ENCODE measurements around the gene SH3D21. TPM values are rescaled to one million over a fixed set of nuclear protein-coding genes. Genes with fewer than 3 reads are reported as not detected.

SH3D21 gene
- total and polyA plus RNA-seq, 10 of the 15 experiments (the other 5 are each of a cell fraction or from before 2014, with no cell fraction given) = 0.06 to 5.9 (median 2.4) TPM

DNA sequence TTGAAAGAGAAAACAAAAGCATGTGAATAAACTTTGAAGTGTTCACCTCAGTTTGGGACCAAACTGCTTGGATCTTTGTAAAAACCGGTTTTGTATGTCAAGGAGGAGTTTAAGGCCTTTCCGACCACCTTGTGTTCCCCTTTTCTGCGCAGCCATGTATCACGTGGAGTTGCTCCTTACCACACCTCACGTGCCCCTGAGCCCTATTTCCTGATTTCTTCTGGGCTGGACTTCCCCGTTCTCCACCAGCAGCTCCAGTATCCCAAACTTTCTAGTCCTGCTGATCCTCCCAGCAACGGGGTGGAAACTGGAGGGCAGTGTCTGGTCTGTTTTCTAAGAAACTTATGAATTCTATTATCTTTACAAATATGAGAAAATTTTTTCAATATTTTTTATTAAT lies 1.6 kb upstream of the SH3D21 start (continued):
- peak; percentile 48; the same call in 1 of the 2 replicates for TF ChIP-seq SPI1 (IDR thresholded peaks at IDR 0.05; ENCODE audit: borderline replicate concordance, insufficient read depth, low read depth, low read length)
- TF ChIP-seq STAT3 (IDR thresholded peaks at IDR 0.05; ENCODE audit: low read depth, low read length) = no peak

DNA sequence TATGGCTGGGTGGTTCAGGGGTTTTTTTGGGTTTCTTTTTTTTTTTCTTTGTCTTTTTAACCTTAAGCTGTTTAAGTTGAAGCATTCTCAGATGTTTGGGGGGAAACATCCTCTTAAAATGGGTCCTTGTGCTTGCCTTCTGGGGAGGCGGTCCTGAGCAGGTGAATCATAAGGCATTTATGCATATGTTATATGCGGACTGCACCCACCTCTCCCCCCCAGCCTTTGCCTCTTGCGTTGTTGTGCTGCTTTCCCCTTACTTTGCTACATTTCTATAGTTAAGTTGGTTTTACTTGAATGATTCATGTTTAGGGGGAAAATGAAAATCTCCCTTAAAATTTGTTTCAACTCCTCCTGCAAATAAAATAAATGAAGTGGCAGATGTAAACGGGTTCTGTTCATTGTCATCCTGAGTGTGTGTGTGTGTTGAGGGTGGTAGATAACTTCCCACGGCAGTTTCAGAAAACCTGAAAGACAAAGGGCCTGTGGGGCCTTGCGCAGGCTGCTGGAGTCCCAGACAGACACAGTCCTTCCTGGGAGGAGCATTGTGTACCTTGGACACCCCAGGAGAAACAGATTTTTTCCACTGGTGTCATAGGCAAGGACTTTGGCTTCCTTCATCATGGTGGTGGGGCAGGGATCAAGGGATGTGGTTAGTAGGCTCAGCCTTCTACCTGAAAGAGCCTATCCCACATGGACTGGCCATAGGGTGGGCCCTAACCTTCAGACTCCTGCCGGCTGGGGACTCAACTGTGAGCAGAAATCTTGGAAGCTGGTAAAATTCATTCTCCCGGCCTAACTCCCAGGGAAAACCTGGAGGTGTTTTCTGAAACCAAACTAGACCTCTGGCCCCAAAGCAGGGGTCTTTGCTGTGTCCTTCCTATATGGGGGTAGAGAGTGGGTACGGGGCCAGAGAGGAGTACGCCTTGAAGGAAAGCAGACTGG lies 926 bp upstream of the SH3D21 start:
- Histone ChIP-seq H3K4me1 (ENCODE audit: control insufficient read depth, insufficient read depth, low read length) (peaks cover 27% of the 10 kb centered on the region), H4K20me1 (ENCODE audit: control insufficient read depth, insufficient read depth) (no peaks in the 10 kb centered on the region), H3K27ac (ENCODE audit: control insufficient read depth, insufficient read depth) (no peak overlapping the region), H3K9ac (ENCODE audit: control insufficient read depth, insufficient read depth, low read length) (no peak overlapping the region), H3K36me3 (ENCODE audit: control insufficient read depth in 2 of 2, insufficient read depth in 2 of 2, low read length in 1 of 2) (peaks cover 21 to 28% of the 10 kb centered on the region in 2 experiments), H3K79me2 (ENCODE audit: control insufficient read depth, insufficient read depth, low read length) (peaks cover 9% of the 10 kb centered on the region), H3K4me3 (no peak overlapping the region), H2AFZ (ENCODE audit: control insufficient read depth, low read depth, low read length) (no peak overlapping the region), H3K27me3 (replicated peaks in 1 of 2; ENCODE audit: control insufficient read depth in 2 of 2, insufficient read depth in 2 of 2, low read length in 1 of 2) (no peaks in the 10 kb centered on the region), H3K4me2 (ENCODE audit: control insufficient read depth, insufficient read depth) (0 out of 2 replicates have a peak overlapping the region, but pooled peaks have one; percentile 95), H3K9me3 (replicated peaks; ENCODE audit: control insufficient read depth, insufficient read depth, low read length) (no peaks in the 10 kb centered on the region)
- intact Hi-C loops (cut with micrococcal nuclease; ENCODE audit: unreplicated experiment) = no loop called here
- POLR2A ChIA-PET = interaction anchor here (1.3 to 2.0 kb wide), 3 partner anchors 81 to 156 kb away, joined by 3 to 9 read pairs (median 4); partner anchors contain the start of genes THRAP3 and TRAPPC3
- no peak for ATAC-seq
- TF ChIP-seq PML (IDR thresholded peaks at IDR 0.05; ENCODE audit: low read length) = 0 out of 2 replicates have a peak, but pooled peaks have one; percentile 3
- no peak for TF ChIP-seq HDGF (IDR thresholded peaks at IDR 0.05)
- SMC1A ChIA-PET (ENCODE audit: uncharacterized antibody, unreplicated experiment) = interaction anchor here (0.8 to 1.6 kb wide), 2 partner anchors 19 to 156 kb away, joined by 4 to 12 read pairs; partner anchors contain the start of gene TRAPPC3
- peak; percentile 94 for FAIRE-seq
- BruUV-seq (replicated peaks) = no TSS peak
- WGBS (ENCODE audit: insufficient coverage, insufficient replicate concordance, low lambda C conversion rate, missing lambda C conversion rate) = 71% methylated on average over 10 of the region's 10 CpGs
- in situ Hi-C loops (cut with MboI) = no loop called here
- RAD21 ChIA-PET (ENCODE audit: unreplicated experiment) = interaction anchor here (0.8 to 1.9 kb wide), 4 partner anchors 112 to 156 kb away, joined by 3 to 15 read pairs (median 4); partner anchors contain the start of gene TRAPPC3
- CTCF ChIA-PET = interaction anchor here (1.0 to 4.0 kb wide), 9 partner anchors 19 to 155 kb away, joined by 3 to 24 read pairs (median 7); partner anchors contain the start of genes EVA1B and TRAPPC3
- DNase-seq (ENCODE audit: low read depth, low spot score) = no peak
